HG03280 (cell line): Measurements from ENCODE around the gene PPP6R3.

Source experiments
- ATAC-seq: cut with Tn5 transposase; IDR thresholded peaks from one replicate; pipeline ENCODE4 v1.9.1; 2021; ENCODE audit warnings: mild to moderate bottlenecking, moderate library complexity; ENCODE audit not compliant: unreplicated experiment

The PPP6R3 gene

GRCh38 chr11:68549789-68550484, 89.4 kb downstream of the PPP6R3 start:
- ATAC-seq: no peak

- ATAC-seq: no peak
Measured at GRCh38 chr11:68550485-68550817, 89.9 kb downstream of the PPP6R3 start.

GRCh38 chr11:68551223-68551622, 90.7 kb downstream of the PPP6R3 start:
- no peak for ATAC-seq

GRCh38 chr11:68551777-68552176, 91.2 kb downstream of the PPP6R3 start:
- ATAC-seq: no peak

GRCh38 chr11:68552542-68552941, 92.0 kb downstream of the PPP6R3 start:
- ATAC-seq: no peak

- ATAC-seq: no peak
Measured at GRCh38 chr11:68560216-68560615, 99.7 kb downstream of the PPP6R3 start.

- no peak for ATAC-seq
Measured at GRCh38 chr11:68563454-68563853, 102.9 kb downstream of the PPP6R3 start.

GRCh38 chr11:68564261-68564660, 103.7 kb downstream of the PPP6R3 start:
- ATAC-seq: no peak

GRCh38 chr11:68565768-68566167, 105.2 kb downstream of the PPP6R3 start:
- no peak for ATAC-seq

- no peak for ATAC-seq
Measured at GRCh38 chr11:68567553-68567952, 107.0 kb downstream of the PPP6R3 start.

- ATAC-seq: no peak
Measured at GRCh38 chr11:68569357-68569756, 108.8 kb downstream of the PPP6R3 start.

GRCh38 chr11:68570691-68571090, 110.1 kb downstream of the PPP6R3 start:
- ATAC-seq: no peak

- no peak for ATAC-seq
Measured at GRCh38 chr11:68574308-68574707, 113.8 kb downstream of the PPP6R3 start.

- no peak for ATAC-seq
Measured at GRCh38 chr11:68575025-68575665, 114.6 kb downstream of the PPP6R3 start.

- no peak for ATAC-seq
Measured at GRCh38 chr11:68579455-68579854, 118.9 kb downstream of the PPP6R3 start.

- ATAC-seq: no peak
Measured at GRCh38 chr11:68581439-68581838, 120.9 kb downstream of the PPP6R3 start.

- ATAC-seq: no peak
Measured at GRCh38 chr11:68581901-68582300, 121.3 kb downstream of the PPP6R3 start.

- ATAC-seq: no peak
Measured at GRCh38 chr11:68582416-68583040, 122.0 kb downstream of the PPP6R3 start.

- no peak for ATAC-seq
Measured at GRCh38 chr11:68583041-68583446, 122.5 kb downstream of the PPP6R3 start.

- no peak for ATAC-seq
Measured at GRCh38 chr11:68584097-68584496, 123.5 kb downstream of the PPP6R3 start.

GRCh38 chr11:68584991-68585524, 124.5 kb downstream of the PPP6R3 start:
- no peak for ATAC-seq
